ENCODE measurements around the gene RXRA.

RXRA gene

DNA sequence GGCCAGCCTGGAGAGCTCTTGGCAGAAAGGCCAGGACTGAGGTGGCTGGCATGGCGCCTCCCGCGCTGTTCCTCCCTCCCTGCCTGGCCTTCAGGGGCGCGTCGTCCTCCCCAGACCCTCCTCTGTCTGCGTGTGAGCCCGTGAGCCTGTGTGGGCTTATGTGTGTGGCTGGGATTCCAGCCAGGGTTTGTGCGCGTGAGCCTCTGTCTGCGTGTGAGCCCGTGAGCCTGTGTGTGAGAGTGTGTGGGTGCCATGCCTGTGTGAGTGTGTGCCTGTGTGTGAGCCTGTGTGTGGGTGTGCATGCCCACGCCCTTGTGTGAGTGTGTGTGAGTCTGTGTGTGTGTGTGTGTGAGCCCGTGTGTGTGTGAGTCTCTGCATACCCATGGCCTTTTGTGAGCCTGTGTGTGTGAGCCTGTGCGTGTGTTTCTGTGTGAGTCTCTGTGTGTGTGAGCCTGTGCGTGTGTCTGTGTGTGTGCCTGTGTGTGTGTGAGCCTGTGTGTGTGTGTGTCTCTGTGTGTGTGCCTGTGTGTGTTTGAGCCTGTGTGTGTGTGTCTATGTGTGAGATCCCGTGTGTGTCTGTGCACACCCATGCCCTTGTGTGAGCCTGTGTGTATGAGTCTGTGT lies 13.0 kb downstream of the RXRA start:
- no peak overlapping the region for H3K4me3 ChIP-seq (replicated peaks; ENCODE audit: low read depth, low read length)
- TF ChIP-seq, protein P1, sequence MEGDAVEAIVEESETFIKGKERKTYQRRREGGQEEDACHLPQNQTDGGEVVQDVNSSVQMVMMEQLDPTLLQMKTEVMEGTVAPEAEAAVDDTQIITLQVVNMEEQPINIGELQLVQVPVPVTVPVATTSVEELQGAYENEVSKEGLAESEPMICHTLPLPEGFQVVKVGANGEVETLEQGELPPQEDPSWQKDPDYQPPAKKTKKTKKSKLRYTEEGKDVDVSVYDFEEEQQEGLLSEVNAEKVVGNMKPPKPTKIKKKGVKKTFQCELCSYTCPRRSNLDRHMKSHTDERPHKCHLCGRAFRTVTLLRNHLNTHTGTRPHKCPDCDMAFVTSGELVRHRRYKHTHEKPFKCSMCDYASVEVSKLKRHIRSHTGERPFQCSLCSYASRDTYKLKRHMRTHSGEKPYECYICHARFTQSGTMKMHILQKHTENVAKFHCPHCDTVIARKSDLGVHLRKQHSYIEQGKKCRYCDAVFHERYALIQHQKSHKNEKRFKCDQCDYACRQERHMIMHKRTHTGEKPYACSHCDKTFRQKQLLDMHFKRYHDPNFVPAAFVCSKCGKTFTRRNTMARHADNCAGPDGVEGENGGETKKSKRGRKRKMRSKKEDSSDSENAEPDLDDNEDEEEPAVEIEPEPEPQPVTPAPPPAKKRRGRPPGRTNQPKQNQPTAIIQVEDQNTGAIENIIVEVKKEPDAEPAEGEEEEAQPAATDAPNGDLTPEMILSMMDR (IDR thresholded peaks at IDR 0.05; ENCODE audit: low read length, missing control alignments): no peak
- DNase-seq (ENCODE audit: low read depth): peak; percentile 42

DNA sequence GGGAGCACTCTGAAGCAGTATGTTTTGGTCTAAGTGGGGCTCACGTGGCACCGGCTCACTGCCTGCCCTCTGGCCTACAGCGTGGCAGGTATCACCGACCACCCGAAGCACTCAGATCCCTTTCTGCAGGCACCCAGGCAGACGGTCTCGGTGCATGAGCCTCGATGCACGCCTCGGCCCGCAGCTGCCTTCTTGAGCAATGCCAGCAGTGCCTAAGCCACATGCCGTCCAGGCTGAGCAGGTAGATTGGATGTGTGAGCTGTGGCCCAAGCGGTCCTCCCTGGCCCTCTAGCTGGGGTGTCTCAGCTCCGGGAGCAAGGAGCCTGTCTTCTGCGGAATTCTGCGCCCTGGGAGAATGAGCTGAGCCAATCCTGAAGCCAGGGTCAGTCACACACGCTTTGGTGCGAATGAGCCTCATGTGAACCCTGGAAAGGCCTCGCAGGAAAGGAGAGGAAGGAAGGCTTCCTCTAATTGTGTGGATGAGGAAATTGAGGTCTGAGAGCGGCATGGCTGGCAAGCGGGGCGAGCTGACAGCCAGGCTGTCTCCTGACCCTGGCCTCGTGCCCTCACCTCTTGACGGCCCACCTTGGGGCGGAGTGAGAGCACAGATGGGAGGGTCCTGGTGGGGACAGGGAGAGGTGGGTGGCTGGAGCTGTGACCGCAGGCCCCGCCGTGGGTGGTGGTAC lies 14.4 kb downstream of the RXRA start:
- TF ChIP-seq, protein P1 (IDR thresholded peaks at IDR 0.05; ENCODE audit: low read length, missing control alignments): no peak
- H3K4me3 ChIP-seq (replicated peaks; ENCODE audit: low read depth, low read length): no peak overlapping the region
- DNase-seq (ENCODE audit: low read depth): no peak

DNA sequence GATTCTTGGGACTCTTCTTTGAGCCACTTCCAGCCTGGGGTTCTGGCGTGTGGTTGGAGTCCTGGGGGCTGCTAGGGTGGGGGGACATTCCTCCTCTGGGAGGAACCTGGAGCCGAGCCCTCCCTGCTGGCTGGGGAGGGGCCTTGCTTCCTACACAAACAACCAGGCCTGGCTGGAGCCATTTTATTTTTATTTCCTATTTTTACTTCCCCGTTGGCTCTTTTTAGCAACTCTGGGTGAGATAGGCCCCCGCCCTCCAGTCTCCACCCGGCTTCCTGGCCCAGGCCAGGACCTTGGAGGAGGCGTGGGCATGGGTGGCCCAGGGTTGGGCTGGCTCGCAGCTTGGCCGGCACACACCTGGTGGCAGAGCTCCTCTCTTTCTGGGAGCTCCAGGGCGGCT lies 15.1 kb downstream of the RXRA start:
- TF ChIP-seq, protein P1 (IDR thresholded peaks at IDR 0.05; ENCODE audit: low read length, missing control alignments): no peak
- no peak overlapping the region for H3K4me3 ChIP-seq (replicated peaks; ENCODE audit: low read depth, low read length)
- DNase-seq (ENCODE audit: low read depth): no peak

DNA sequence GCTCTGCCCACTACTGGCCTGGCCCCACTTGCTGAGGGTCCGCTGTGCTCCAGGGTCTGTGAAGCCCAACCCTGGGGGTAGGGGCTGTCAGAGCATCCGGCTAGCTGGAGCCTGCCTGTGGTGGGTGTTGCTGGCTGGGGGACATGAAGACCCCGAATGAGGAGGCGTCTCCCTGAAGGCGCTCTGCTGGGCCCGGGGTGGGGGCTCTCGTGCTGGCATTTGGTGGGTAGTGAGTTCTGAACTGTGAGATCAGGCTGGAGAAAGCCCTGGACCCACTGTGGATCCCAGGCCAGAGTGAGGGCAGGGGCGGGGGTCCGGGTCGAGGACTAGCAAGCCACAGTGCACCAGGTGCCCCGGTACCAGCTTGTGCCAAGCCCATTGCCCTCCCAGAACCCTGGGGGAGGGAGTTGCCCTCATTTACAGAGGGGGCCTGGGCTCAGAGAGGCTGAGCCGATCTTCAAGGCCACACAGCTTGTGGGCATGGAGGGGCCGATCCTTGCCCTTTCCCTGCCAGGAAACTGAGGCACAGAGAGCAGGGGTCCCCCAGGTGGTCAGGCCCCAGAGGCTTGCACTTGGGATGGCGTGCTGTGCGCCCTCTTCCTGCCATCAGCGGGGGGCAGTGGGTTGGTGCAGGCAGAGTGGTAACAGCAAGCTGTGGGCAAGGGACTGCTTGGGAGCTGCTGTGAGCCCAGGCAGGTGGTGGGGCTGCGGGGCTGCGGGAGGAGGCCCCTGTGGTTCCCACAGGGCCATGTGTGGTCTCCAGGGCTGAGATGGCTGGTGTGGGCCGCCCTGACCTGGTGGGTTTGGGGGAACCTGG lies 15.9 kb downstream of the RXRA start:
- TF ChIP-seq, protein P1 (IDR thresholded peaks at IDR 0.05; ENCODE audit: low read length, missing control alignments): no peak
- DNase-seq (ENCODE audit: low read depth): no peak
- H3K4me3 ChIP-seq (replicated peaks; ENCODE audit: low read depth, low read length): no peak overlapping the region

DNA sequence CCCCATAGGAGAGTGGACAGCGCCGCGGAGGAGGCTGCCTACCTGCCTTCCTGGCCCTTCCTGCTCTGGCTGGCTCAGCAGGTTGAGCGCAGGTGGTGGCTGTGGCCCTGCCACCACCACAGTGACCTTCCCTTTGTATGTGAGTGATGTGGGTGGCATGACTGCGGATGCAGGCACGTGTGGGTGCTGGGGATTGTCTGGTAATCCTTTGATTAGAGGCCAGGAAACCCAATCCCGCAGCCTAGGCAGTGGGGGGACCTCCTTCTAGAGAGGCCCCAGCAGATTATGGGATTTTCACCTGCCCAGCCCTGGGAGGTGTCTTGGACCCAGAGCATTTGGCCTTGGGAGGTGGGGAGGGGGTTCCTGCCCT lies 16.5 kb downstream of the RXRA start:
- TF ChIP-seq, protein P1 (IDR thresholded peaks at IDR 0.05; ENCODE audit: low read length, missing control alignments): no peak
- no peak overlapping the region for H3K4me3 ChIP-seq (replicated peaks; ENCODE audit: low read depth, low read length)
- DNase-seq (ENCODE audit: low read depth): no peak

DNA sequence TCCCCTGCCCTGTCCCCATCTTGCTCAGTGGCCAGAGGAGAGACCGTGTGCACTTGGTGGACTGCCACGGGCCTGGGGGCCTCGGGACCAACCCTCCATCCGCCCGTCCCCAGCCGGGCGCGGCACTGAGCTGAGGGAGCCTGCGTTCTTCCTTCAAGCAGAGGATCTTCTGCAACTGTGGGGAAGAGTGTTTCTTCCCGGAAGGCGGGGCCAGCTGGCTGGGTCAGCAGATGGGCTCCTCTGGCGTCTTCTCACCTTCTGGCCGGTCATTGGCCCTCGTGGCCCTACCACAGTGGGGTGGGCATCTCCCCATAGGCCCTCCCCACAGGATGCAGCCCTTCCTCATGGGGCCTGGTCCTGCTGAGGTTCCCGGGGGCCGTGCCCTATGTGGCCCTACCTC lies 17.4 kb downstream of the RXRA start:
- TF ChIP-seq, protein P1 (IDR thresholded peaks at IDR 0.05; ENCODE audit: low read length, missing control alignments): no peak

More for the DNA sequence above, 17.4 kb downstream of the RXRA start:
- H3K4me3 ChIP-seq (replicated peaks; ENCODE audit: low read depth, low read length): no peak overlapping the region
- DNase-seq (ENCODE audit: low read depth): no peak
